ENCODE measurements around the gene POC5. TPM values are rescaled to one million over a fixed set of nuclear protein-coding genes. Genes with fewer than 3 reads are reported as not detected.
A peak's percentile ranks its signal among the peaks of the same experiment; 100 is the strongest.

POC5 gene
- total and polyA plus RNA-seq, 11 donors, result 3.4 to 6.7 (median 4.8) TPM

DNA sequence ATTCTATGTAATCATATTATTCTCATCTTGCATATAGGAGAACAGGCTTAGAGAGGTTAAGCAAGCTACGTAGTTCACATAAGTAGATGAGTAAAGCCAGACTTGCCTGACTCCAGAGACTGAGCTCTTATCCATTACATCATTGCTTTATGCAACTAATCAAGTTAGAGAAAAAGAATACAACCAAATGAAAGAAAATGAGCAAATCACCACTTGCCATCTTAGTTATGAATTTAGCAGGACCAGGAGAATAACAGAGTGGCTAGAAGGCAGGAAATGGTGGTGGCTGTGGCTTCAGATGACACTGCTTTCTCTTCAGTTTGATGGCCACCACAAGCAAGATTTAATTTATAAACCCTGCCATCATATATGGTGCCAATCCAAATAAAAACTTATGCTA lies 26.6 kb downstream of the POC5 start:
- Histone ChIP-seq H3K9me3 (no peaks in the 10 kb centered on the region), H3K4me1 (no peaks in the 10 kb centered on the region), H3K36me3 (peaks cover 0 to 97% (median 73%) of the 10 kb centered on the region in 9 donors), H3K4me3 (no peak overlapping the region), H3K27ac (no peak overlapping the region), H3K27me3 (no peaks in the 10 kb centered on the region)
- ATAC-seq (no peak), DNase-seq (no peak)
- 94 to 97% (median 96%) methylated on average over 1 of the region's 1 CpG for WGBS, 4 donors
- intact Hi-C loops (cut with DNase I), result no loop called here
- TF ChIP-seq, protein P1, sequence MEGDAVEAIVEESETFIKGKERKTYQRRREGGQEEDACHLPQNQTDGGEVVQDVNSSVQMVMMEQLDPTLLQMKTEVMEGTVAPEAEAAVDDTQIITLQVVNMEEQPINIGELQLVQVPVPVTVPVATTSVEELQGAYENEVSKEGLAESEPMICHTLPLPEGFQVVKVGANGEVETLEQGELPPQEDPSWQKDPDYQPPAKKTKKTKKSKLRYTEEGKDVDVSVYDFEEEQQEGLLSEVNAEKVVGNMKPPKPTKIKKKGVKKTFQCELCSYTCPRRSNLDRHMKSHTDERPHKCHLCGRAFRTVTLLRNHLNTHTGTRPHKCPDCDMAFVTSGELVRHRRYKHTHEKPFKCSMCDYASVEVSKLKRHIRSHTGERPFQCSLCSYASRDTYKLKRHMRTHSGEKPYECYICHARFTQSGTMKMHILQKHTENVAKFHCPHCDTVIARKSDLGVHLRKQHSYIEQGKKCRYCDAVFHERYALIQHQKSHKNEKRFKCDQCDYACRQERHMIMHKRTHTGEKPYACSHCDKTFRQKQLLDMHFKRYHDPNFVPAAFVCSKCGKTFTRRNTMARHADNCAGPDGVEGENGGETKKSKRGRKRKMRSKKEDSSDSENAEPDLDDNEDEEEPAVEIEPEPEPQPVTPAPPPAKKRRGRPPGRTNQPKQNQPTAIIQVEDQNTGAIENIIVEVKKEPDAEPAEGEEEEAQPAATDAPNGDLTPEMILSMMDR (IDR thresholded peaks at IDR 0.05), result no peak
- TF ChIP-seq POLR2A (IDR thresholded peaks at IDR 0.05), result no peak

DNA sequence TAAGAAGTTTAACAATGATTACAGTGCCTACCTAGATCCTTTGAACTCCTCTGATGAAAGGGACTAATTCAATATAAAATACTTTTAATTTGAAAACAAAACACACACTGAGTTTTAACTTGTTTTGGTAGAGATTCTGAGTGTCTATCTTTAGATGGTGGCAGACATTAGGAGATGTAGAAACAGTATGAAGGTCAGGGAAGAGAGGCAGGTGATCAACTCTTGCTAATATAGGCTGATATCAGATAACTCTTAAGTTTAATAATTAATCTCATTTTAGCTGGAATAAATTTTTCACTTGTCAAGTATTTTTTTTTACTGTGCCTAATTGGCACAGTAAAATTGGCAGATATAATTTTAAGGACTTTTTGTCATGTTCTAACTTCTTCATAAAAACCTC lies 30.8 kb downstream of the POC5 start:
- Histone ChIP-seq H3K9me3 (no peaks in the 10 kb centered on the region), H3K4me3 (no peak overlapping the region), H3K27ac (no peak overlapping the region), H3K36me3 (peaks cover 0 to 84% (median 69%) of the 10 kb centered on the region in 9 donors), H3K4me1 (no peaks in the 10 kb centered on the region), H3K27me3 (no peaks in the 10 kb centered on the region)
- DNase-seq (no peak), ATAC-seq (no peak)
- intact Hi-C loops (cut with DNase I), result loop anchor here in 2 of 10 donors (10.0 kb wide), 2 partner anchors 272 to 352 kb away; partner anchors contain the start of gene HMGCR (in 1 of the 2)
- TF ChIP-seq, protein P1 (IDR thresholded peaks at IDR 0.05), result no peak
- TF ChIP-seq POLR2A (IDR thresholded peaks at IDR 0.05), result no peak

DNA sequence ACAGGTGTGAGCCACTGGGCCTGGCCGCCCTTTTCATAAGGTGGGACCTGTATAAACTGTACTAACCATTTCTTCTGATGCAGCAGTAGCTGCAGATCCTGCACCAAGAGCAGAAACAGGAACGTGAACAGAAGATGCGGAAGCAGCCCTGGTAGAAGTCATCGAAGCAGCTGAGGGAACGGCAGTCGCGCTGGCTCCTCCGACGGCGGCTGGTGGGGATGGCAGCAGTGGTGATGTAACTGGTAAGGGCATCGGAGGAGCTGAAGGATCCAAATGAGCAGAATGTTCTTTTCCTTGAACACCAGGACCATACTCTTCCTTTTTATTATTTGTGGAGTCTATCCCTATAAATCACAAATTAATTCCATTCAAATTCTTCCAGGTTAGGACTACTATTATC lies 32.1 kb downstream of the POC5 start:
- intact Hi-C loops (cut with DNase I), result loop anchor here in 2 of 10 donors (10.0 kb wide), 2 partner anchors 270 to 350 kb away; partner anchors contain the start of gene HMGCR (in 1 of the 2)
- H3K36me3 ChIP-seq, result peaks cover 0 to 81% (median 58%) of the 10 kb centered on the region in 9 donors

DNA sequence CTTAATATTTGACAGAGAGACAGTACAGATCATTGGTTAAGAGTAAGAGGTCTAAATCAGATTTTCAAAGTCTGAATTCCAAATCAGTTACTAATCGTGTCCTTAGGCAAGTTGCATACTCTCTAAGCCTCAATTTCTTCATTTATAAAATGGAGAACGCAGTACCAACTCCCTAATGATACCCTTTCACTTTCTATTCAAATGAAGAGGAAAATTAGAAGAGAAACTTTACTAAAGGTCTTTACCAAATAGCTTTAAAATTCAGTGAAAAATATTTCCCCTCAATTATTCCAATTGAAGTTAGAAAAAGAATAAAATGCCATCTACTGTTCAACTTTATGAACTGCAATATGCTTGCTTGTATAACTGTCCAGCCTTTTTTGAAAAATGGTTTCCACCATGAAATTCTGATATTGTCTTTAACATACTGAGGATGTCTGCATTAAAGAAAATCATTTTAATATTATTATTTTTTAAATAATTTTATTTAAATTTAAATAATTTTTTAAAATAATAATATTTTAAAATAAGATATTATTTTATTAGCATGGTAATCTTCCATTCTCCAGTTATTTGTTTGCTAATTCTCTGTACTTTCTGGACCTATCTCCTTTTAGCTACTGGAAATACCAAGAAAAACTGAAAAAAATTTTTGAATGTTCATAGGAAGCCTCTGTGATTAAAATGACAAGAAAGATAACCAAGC lies 36.0 kb downstream of the POC5 start:
- Histone ChIP-seq H3K27ac (no peak overlapping the region), H3K4me3 (peak overlapping the region in 2 of 12 donors; percentile 24 to 25), H3K4me1 (peaks cover 0 to 6% (median 0%) of the 10 kb centered on the region in 12 donors), H3K9me3 (no peaks in the 10 kb centered on the region), H3K36me3 (peaks cover 0 to 46% (median 25%) of the 10 kb centered on the region in 9 donors), H3K27me3 (no peaks in the 10 kb centered on the region)
- ATAC-seq (no peak), DNase-seq (no peak)
- TF ChIP-seq, protein P1 (IDR thresholded peaks at IDR 0.05), result peak; percentile 65 to 85 (median 76)
- no peak for TF ChIP-seq POLR2A (IDR thresholded peaks at IDR 0.05)
- WGBS, 4 donors, result 45 to 67% (median 57%) methylated on average over 2 of the region's 2 CpGs
- intact Hi-C loops (cut with DNase I), result loop anchor here in 7 of 10 donors (1.0 to 10.0 kb wide), 8 partner anchors 97 to 629 kb away; partner anchors contain the start of genes ANKRD31 (in 5 of the 7), HMGCR (in 3 of the 7), CERT1 (in 2 of the 7) and POLK (in 2 of the 7)

More for the DNA sequence above, 32.1 kb downstream of the POC5 start:
- Histone ChIP-seq H3K9me3 (no peaks in the 10 kb centered on the region), H3K4me3 (no peak overlapping the region), H3K4me1 (peaks cover 0 to 4% (median 0%) of the 10 kb centered on the region in 12 donors), H3K27me3 (no peaks in the 10 kb centered on the region), H3K27ac (no peak overlapping the region)
- ATAC-seq, result no peak
- TF ChIP-seq POLR2A (IDR thresholded peaks at IDR 0.05), result no peak
- TF ChIP-seq, protein P1 (IDR thresholded peaks at IDR 0.05), result no peak
- no peak for DNase-seq
- 97 to 98% (median 98%) methylated on average over 11 of the region's 11 CpGs for WGBS, 4 donors
